Calu3 (cell line): ENCODE data around the gene BIRC2. TPM values are rescaled to one million over a fixed set of nuclear protein-coding genes. Genes with fewer than 3 reads are reported as not detected.

ENCODE experiments used
- BruUV-seq: library from RNA; stranded (reverse); fragments of 400-500 nt; replicated peaks from 2 replicates; lab custom pipeline; 2021; lab: Mats Ljungman, UMichigan
- CTCF ChIA-PET: fragments of 300-600 bp; sonication (Branson Sonifier 250); formaldehyde crosslinking; loops from one replicate; lab custom pipeline; 2022; ENCODE audit warnings: antibody characterized with exemption; lab: Charles Lee
- DNase-seq: peaks from one replicate; pipeline ENCODE4 v3.0.0; 2022
- H3K27ac Mint-ChIP-seq: one replicate; pipeline ENCODE4 v1.8.0; 2022; ENCODE audit warnings: mixed read lengths; ENCODE audit not compliant: unreplicated experiment
- H3K27me3 Mint-ChIP-seq: one replicate; pipeline ENCODE4 v1.8.0; 2022; ENCODE audit warnings: mixed read lengths; ENCODE audit not compliant: unreplicated experiment
- H3K36me3 Mint-ChIP-seq: one replicate; pipeline ENCODE4 v1.8.0; 2022; ENCODE audit warnings: mild to moderate bottlenecking, moderate library complexity, mixed read lengths; ENCODE audit not compliant: insufficient read depth, unreplicated experiment
- H3K4me1 Mint-ChIP-seq: one replicate; pipeline ENCODE4 v1.8.0; 2022; ENCODE audit warnings: mild to moderate bottlenecking, low read depth, mixed read lengths; ENCODE audit not compliant: unreplicated experiment
- H3K4me3 Mint-ChIP-seq: one replicate; pipeline ENCODE4 v1.8.0; 2022; ENCODE audit warnings: mild to moderate bottlenecking, low read depth, moderate library complexity, mixed read lengths; ENCODE audit not compliant: unreplicated experiment
- H3K9me3 Mint-ChIP-seq: one replicate; pipeline ENCODE4 v1.8.0; 2022; ENCODE audit warnings: low read depth, mixed read lengths; ENCODE audit not compliant: unreplicated experiment
- CTCF ChIP-seq: fragments of 200-600 bp; IDR thresholded peaks from one replicate; pipeline ENCODE4 v1.8.0; 2022; ENCODE audit warnings: antibody characterized with exemption; ENCODE audit not compliant: unreplicated experiment
- intact Hi-C: fragments of 100-400 bp; cut with micrococcal nuclease; formaldehyde crosslinking; loops from one replicate; pipeline ENCODE4 v1.10.0; 2022; ENCODE audit not compliant: unreplicated experiment
- total RNA-seq: library from RNA; stranded (reverse); gene quantifications from 2 replicates; pipeline ENCODE4 v1.2.3, GENCODE V29; 2022

The BIRC2 gene
- total RNA-seq, 1 experiment from 2014 or later = 32.6 TPM

GRCh38 chr11:102309621-102310541, 37.1 kb upstream of the BIRC2 start:
- peaks cover 21% of the 10 kb centered on the region for H3K36me3 Mint-ChIP-seq
- intact Hi-C loops = no loop called here
- H3K4me3 Mint-ChIP-seq = no peak overlapping the region
- BruUV-seq = no TSS peak
- H3K27me3 Mint-ChIP-seq = no peaks in the 10 kb centered on the region
- peaks cover 35% of the 10 kb centered on the region for H3K4me1 Mint-ChIP-seq
- H3K27ac Mint-ChIP-seq = no peak overlapping the region
- no peaks in the 10 kb centered on the region for H3K9me3 Mint-ChIP-seq
- no peak for DNase-seq
- CTCF ChIA-PET = interaction anchor here (0.8 kb wide), 1 partner anchor 9 kb away, joined by 3 read pairs; no protein-coding TSS in a partner anchor
- TF ChIP-seq CTCF = no peak

- H3K27me3 Mint-ChIP-seq = no peaks in the 10 kb centered on the region
- BruUV-seq = no TSS peak
- no peak for DNase-seq
- intact Hi-C loops = no loop called here
- H3K27ac Mint-ChIP-seq = peak overlapping the region; percentile 97
- H3K9me3 Mint-ChIP-seq = no peaks in the 10 kb centered on the region
- H3K4me3 Mint-ChIP-seq = peak overlapping the region; percentile 66
- H3K4me1 Mint-ChIP-seq = peaks cover 32% of the 10 kb centered on the region
- H3K36me3 Mint-ChIP-seq = peaks cover 24% of the 10 kb centered on the region
- TF ChIP-seq CTCF = no peak
- CTCF ChIA-PET = no interaction called here
These were observed 34.3 kb upstream of the BIRC2 start for GRCh38 chr11:102312667-102313066.

GRCh38 chr11:102313238-102313940, 33.6 kb upstream of the BIRC2 start:
- DNase-seq = no peak
- Mint-ChIP-seq H3K27ac (peak overlapping the region; percentile 97), H3K4me3 (peak overlapping the region; percentile 66), H3K4me1 (peaks cover 31% of the 10 kb centered on the region), H3K36me3 (peaks cover 31% of the 10 kb centered on the region), H3K27me3 (no peaks in the 10 kb centered on the region), H3K9me3 (no peaks in the 10 kb centered on the region)
- no peak for TF ChIP-seq CTCF
- CTCF ChIA-PET = no interaction called here
- BruUV-seq = no TSS peak
- intact Hi-C loops = no loop called here

- no peak for TF ChIP-seq CTCF
- no TSS peak for BruUV-seq
- Mint-ChIP-seq H3K4me1 (peaks cover 39% of the 10 kb centered on the region), H3K36me3 (peaks cover 45% of the 10 kb centered on the region), H3K4me3 (peak overlapping the region; percentile 26), H3K27me3 (no peaks in the 10 kb centered on the region), H3K27ac (peak overlapping the region; percentile 92), H3K9me3 (no peaks in the 10 kb centered on the region)
- CTCF ChIA-PET = interaction anchor here (1.2 kb wide), 1 partner anchor 8 kb away, joined by 6 read pairs; no protein-coding TSS in a partner anchor
- intact Hi-C loops = no loop called here
- DNase-seq = no peak
These were observed 32.2 kb upstream of the BIRC2 start for GRCh38 chr11:102314784-102315183.
